Activated T-cell treated with anti-CD3 and anti-CD28 coated beads, Interleukin-2, amount 50 U/mL, for 24 hours (primary cell): ENCODE measurements around the gene PEX5L.

Experiments used
- DNase-seq: peaks from one replicate; pipeline ENCODE4 v3.0.0-alpha.2; 2020
- H3K27ac Mint-ChIP-seq: 2 replicates; pipeline ENCODE4 v1.8.0; 2020; ENCODE audit warnings: mild to moderate bottlenecking, mixed read lengths
- H3K27me3 Mint-ChIP-seq: 2 replicates; pipeline ENCODE4 v1.8.0; 2020; ENCODE audit warnings: mixed read lengths
- H3K36me3 Mint-ChIP-seq: 2 replicates; pipeline ENCODE4 v1.8.0; 2020; ENCODE audit warnings: low read depth, mixed read lengths
- H3K4me1 Mint-ChIP-seq: 2 replicates; pipeline ENCODE4 v1.8.0; 2020; ENCODE audit warnings: low read depth, mixed read lengths
- H3K4me3 Mint-ChIP-seq: 2 replicates; pipeline ENCODE4 v1.8.0; 2020; ENCODE audit warnings: mild to moderate bottlenecking, moderate library complexity, mixed read lengths
- H3K9me3 Mint-ChIP-seq: 2 replicates; pipeline ENCODE4 v1.8.0; 2020; ENCODE audit warnings: mixed read lengths

Gene PEX5L

DNA sequence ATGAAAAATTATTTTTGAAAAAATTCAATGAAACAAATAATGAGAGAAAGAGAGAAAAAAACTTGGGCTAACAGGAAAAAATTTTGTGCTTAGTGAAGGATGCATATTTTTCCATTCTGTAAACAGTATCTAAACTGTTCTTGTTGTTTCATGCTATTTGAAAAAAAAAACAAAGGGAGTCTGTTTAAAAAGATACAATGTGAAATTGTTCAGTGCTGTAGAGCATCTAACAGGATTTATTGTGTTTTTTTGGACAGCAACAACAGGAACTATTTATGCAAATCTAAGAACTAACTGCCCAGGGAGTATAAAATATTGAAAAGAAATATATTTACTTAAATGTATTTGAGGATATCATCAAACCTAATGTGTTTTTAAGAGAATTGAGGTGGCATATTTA lies 55.1 kb downstream of the PEX5L start:
- no peaks in the 10 kb centered on the region for H3K9me3 Mint-ChIP-seq
- peaks cover 3% of the 10 kb centered on the region for H3K27me3 Mint-ChIP-seq
- H3K36me3 Mint-ChIP-seq = no peaks in the 10 kb centered on the region
- no peaks in the 10 kb centered on the region for H3K4me1 Mint-ChIP-seq
- no peak overlapping the region for H3K4me3 Mint-ChIP-seq
- no peak for DNase-seq
- H3K27ac Mint-ChIP-seq = no peak overlapping the region

DNA sequence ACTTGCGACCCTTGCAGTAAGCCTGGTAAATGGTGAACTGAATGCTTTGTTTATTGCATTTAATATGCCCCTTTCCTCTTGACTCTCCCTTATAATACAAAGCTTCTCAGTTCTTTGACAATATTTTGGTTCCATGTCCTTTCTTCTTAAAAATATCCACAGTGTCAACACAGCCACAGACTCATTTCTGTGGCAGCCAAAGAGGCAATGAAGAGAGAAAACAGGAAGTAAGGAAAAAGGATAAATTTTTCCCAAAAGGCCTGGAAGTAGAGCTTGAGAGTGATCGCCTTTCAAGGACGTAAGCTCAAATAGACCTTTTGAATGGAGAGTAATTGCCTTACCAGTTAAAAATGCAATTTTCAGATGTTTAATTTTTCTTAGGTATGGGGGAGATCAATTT lies 59.4 kb downstream of the PEX5L start:
- Mint-ChIP-seq H3K36me3 (no peaks in the 10 kb centered on the region), H3K9me3 (no peaks in the 10 kb centered on the region), H3K4me1 (no peaks in the 10 kb centered on the region), H3K4me3 (no peak overlapping the region), H3K27ac (no peak overlapping the region), H3K27me3 (peaks cover 9% of the 10 kb centered on the region)
- DNase-seq = no peak

GRCh38 chr3:179973931-179974361 lies 62.8 kb downstream of the PEX5L start:
- DNase-seq = no peak
- Mint-ChIP-seq H3K4me3 (no peak overlapping the region), H3K27me3 (peaks cover 18% of the 10 kb centered on the region), H3K36me3 (no peaks in the 10 kb centered on the region), H3K27ac (no peak overlapping the region), H3K4me1 (peaks cover 6% of the 10 kb centered on the region), H3K9me3 (no peaks in the 10 kb centered on the region)

- DNase-seq = no peak
- H3K27ac Mint-ChIP-seq = no peak overlapping the region
- no peak overlapping the region for H3K4me3 Mint-ChIP-seq
- peaks cover 6% of the 10 kb centered on the region for H3K4me1 Mint-ChIP-seq
- H3K9me3 Mint-ChIP-seq = no peaks in the 10 kb centered on the region
- H3K27me3 Mint-ChIP-seq = peaks cover 20% of the 10 kb centered on the region
- H3K36me3 Mint-ChIP-seq = no peaks in the 10 kb centered on the region
Measured at GRCh38 chr3:179972881-179973423, 63.8 kb downstream of the PEX5L start.

DNA sequence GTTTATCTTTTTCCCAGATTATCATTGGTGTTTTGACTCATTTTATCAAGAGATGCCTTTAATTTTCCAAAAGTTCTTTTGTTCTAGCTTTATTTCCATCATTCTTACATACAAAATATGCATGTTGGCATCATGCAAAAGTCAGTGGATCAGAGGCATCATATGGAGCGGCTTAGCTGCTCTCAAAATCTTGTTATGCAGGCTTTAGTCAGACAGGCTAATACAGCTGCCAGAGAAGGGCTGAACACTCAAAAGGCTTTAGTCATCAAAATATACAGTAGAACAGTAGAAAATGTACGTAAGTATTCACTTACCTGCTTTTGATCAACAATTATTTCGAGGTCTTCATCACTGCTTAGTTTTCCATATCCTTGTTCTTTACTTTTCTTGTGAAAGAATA lies 65.5 kb downstream of the PEX5L start:
- Mint-ChIP-seq H3K4me3 (no peak overlapping the region), H3K27me3 (peaks cover 20% of the 10 kb centered on the region), H3K4me1 (peaks cover 7% of the 10 kb centered on the region), H3K27ac (no peak overlapping the region), H3K36me3 (no peaks in the 10 kb centered on the region), H3K9me3 (no peaks in the 10 kb centered on the region)
- no peak for DNase-seq

GRCh38 chr3:179970746-179971145 lies 66.0 kb downstream of the PEX5L start:
- H3K4me3 Mint-ChIP-seq = no peak overlapping the region
- peaks cover 7% of the 10 kb centered on the region for H3K4me1 Mint-ChIP-seq

DNA sequence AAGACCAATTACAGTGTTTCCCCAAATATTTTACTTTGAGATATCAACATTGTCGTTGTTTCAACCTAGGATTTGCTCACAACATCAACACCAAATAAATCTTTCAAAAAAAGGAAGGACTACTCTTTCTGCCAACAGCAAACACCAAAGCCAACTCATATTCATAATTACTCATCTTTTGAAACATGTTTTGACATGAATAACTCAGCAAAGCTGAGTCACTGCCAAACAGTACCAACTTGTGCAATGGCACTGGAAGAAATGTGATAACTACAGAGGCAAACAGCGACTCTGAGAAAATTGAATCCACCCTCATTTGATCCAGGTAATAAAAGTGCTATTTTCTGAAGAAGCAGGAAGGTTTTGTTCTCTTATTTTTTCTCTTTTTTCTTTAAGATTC lies 67.2 kb downstream of the PEX5L start:
- peaks cover 27% of the 10 kb centered on the region for H3K27me3 Mint-ChIP-seq
- H3K4me3 Mint-ChIP-seq = no peak overlapping the region
- H3K27ac Mint-ChIP-seq = no peak overlapping the region
- H3K36me3 Mint-ChIP-seq = no peaks in the 10 kb centered on the region
- H3K9me3 Mint-ChIP-seq = no peaks in the 10 kb centered on the region
- H3K4me1 Mint-ChIP-seq = peaks cover 7% of the 10 kb centered on the region
- DNase-seq = no peak

More at GRCh38 chr3:179970746-179971145, 66.0 kb downstream of the PEX5L start:
- Mint-ChIP-seq H3K27me3 (peaks cover 20% of the 10 kb centered on the region), H3K9me3 (no peaks in the 10 kb centered on the region), H3K36me3 (no peaks in the 10 kb centered on the region), H3K27ac (no peak overlapping the region)
- DNase-seq = no peak

GRCh38 chr3:179967622-179968021 lies 69.1 kb downstream of the PEX5L start:
- no peak overlapping the region for H3K27ac Mint-ChIP-seq
- no peak overlapping the region for H3K4me3 Mint-ChIP-seq
- H3K9me3 Mint-ChIP-seq = no peaks in the 10 kb centered on the region
- no peaks in the 10 kb centered on the region for H3K36me3 Mint-ChIP-seq
- H3K27me3 Mint-ChIP-seq = peaks cover 34% of the 10 kb centered on the region
- DNase-seq = no peak
- peaks cover 7% of the 10 kb centered on the region for H3K4me1 Mint-ChIP-seq

- Mint-ChIP-seq H3K36me3 (no peaks in the 10 kb centered on the region), H3K4me1 (peaks cover 7% of the 10 kb centered on the region), H3K27ac (no peak overlapping the region), H3K27me3 (peaks cover 34% of the 10 kb centered on the region), H3K4me3 (no peak overlapping the region), H3K9me3 (no peaks in the 10 kb centered on the region)
- DNase-seq = no peak
Measured at GRCh38 chr3:179964890-179965289, 71.8 kb downstream of the PEX5L start.

DNA sequence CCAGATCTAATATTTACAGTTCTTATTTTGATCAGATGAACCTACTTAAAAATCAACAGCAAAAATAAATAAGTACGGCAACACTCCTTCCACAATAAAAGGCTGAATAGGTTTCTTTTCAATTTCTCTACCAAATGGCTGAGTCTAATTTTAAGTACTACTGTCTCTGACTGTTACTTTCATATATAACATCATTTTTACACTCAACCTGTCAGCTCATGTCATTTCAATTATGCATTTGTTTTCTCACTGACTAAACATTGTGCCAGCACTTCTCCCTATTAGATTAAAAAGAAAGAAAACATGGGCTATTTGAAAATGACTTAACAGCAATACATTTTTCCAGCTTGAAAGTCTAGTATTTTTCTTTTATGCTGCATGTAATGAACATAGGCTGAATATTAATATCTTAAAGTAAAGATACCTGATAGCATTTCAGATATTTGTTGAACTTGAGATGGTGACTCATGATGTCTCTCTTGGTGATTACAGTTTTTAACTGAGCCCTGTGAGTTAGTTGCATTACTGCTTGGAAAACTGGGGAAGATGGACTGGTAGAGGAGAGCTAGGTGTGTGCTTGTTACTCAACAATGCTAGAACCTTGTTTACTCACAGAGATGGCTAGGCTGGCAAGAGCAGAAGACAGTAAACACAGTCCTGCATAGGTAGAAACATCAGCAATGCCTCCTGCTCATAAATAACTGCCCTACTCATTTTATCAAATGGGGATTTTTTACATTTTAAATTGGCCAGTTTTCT lies 73.9 kb downstream of the PEX5L start:
- no peak overlapping the region for H3K27ac Mint-ChIP-seq
- H3K9me3 Mint-ChIP-seq = no peaks in the 10 kb centered on the region
- H3K4me3 Mint-ChIP-seq = no peak overlapping the region
- no peak for DNase-seq
- H3K4me1 Mint-ChIP-seq = peaks cover under 1% of the 10 kb centered on the region
- H3K27me3 Mint-ChIP-seq = peaks cover 40% of the 10 kb centered on the region
- no peaks in the 10 kb centered on the region for H3K36me3 Mint-ChIP-seq

- no peak for DNase-seq
- peaks cover 6% of the 10 kb centered on the region for H3K4me1 Mint-ChIP-seq
- H3K36me3 Mint-ChIP-seq = no peaks in the 10 kb centered on the region
- no peaks in the 10 kb centered on the region for H3K9me3 Mint-ChIP-seq
- no peak overlapping the region for H3K4me3 Mint-ChIP-seq
- no peak overlapping the region for H3K27ac Mint-ChIP-seq
- H3K27me3 Mint-ChIP-seq = peaks cover 48% of the 10 kb centered on the region
Measured at GRCh38 chr3:179961703-179962078, 75.0 kb downstream of the PEX5L start.

GRCh38 chr3:179961071-179961702 lies 75.5 kb downstream of the PEX5L start:
- DNase-seq = no peak
- Mint-ChIP-seq H3K36me3 (no peaks in the 10 kb centered on the region), H3K4me1 (peaks cover 11% of the 10 kb centered on the region), H3K27me3 (peaks cover 50% of the 10 kb centered on the region), H3K4me3 (no peak overlapping the region), H3K27ac (no peak overlapping the region), H3K9me3 (no peaks in the 10 kb centered on the region)

GRCh38 chr3:179958759-179959158 lies 78.0 kb downstream of the PEX5L start:
- Mint-ChIP-seq H3K27me3 (peaks cover 37% of the 10 kb centered on the region), H3K27ac (no peak overlapping the region), H3K9me3 (no peaks in the 10 kb centered on the region), H3K4me1 (peaks cover 11% of the 10 kb centered on the region), H3K4me3 (no peak overlapping the region), H3K36me3 (no peaks in the 10 kb centered on the region)
- DNase-seq = no peak

DNA sequence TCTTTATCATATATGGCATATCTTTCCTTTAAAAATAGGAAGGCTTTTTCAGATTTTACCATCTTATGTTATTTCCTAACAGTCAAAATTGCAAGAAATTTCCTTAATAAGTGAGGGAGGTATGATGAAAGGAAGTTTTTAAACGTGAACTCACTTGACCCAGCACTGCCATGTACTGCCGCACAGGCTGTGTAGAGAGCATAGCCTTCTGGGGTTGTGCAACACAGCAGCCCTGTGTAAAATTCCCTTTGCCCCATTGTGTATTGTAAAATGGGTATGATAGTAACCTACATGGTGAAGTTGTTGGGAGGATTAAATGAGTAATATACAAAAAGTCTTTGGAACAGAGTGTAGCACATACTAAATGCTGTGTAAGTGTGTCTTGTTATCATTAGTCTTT lies 78.6 kb downstream of the PEX5L start:
- Mint-ChIP-seq H3K27ac (no peak overlapping the region), H3K4me3 (no peak overlapping the region), H3K9me3 (no peaks in the 10 kb centered on the region), H3K36me3 (no peaks in the 10 kb centered on the region), H3K27me3 (peaks cover 38% of the 10 kb centered on the region), H3K4me1 (peaks cover 11% of the 10 kb centered on the region)
- no peak for DNase-seq

GRCh38 chr3:179957264-179957845 lies 79.4 kb downstream of the PEX5L start:
- no peak for DNase-seq
- Mint-ChIP-seq H3K4me3 (no peak overlapping the region), H3K36me3 (no peaks in the 10 kb centered on the region), H3K27ac (no peak overlapping the region), H3K27me3 (peaks cover 32% of the 10 kb centered on the region), H3K9me3 (no peaks in the 10 kb centered on the region), H3K4me1 (peaks cover 11% of the 10 kb centered on the region)
